OCI-LY1 (cell line): ENCODE measurements around the gene ATP1A3.

Experiments
- H2AFZ ChIP-seq: fragments of 200-600 bp; sonication (generic), shearing (Covaris generic); 2 replicates; pipeline ENCODE4 v1.6.0; 2014; ENCODE audit warnings: antibody characterized with exemption, mild to moderate bottlenecking, low read length
- H3F3A ChIP-seq: fragments of 200-600 bp; sonication (generic), shearing (Covaris generic); 2 replicates; pipeline ENCODE4 v1.6.0; 2014; ENCODE audit warnings: mild to moderate bottlenecking, antibody characterized with exemption, low read length, moderate library complexity; ENCODE audit not compliant: insufficient read depth
- H3K27ac ChIP-seq: fragments of 200-600 bp; sonication (generic); 2 replicates; pipeline ENCODE4 v1.5.1; 2014; ENCODE audit warnings: low read length, mixed run types, mild to moderate bottlenecking, low read depth; ENCODE audit not compliant: poor library complexity, severe bottlenecking
- H3K27me3 ChIP-seq: fragments of 200-600 bp; sonication (generic); 2 replicates; pipeline ENCODE4 v1.6.0; 2014; ENCODE audit warnings: antibody characterized with exemption, mild to moderate bottlenecking, low read length, moderate library complexity; ENCODE audit not compliant: insufficient read depth
- H3K36me3 ChIP-seq: fragments of 200-600 bp; sonication (generic); 2 replicates; pipeline ENCODE4 v1.6.1; 2014; ENCODE audit warnings: mild to moderate bottlenecking, antibody characterized with exemption, low read length, moderate library complexity, mixed read lengths; ENCODE audit not compliant: insufficient read depth
- H3K4me1 ChIP-seq: fragments of 200-600 bp; sonication (generic); 2 replicates; pipeline ENCODE4 v1.5.1; 2014; ENCODE audit warnings: mild to moderate bottlenecking, low read length, moderate library complexity; ENCODE audit not compliant: insufficient read depth, severe bottlenecking
- H3K4me2 ChIP-seq: fragments of 200-600 bp; sonication (generic), shearing (Covaris generic); 2 replicates; pipeline ENCODE4 v1.6.1; 2014; ENCODE audit warnings: low read length
- H3K4me3 ChIP-seq: fragments of 200-600 bp; sonication (generic); 2 replicates; pipeline ENCODE4 v1.5.1; 2014; ENCODE audit warnings: low read length, low read depth, mild to moderate bottlenecking, mixed read lengths; ENCODE audit not compliant: poor library complexity, severe bottlenecking
- H3K79me2 ChIP-seq: fragments of 200-600 bp; shearing (Covaris generic); 2 replicates; pipeline ENCODE4 v1.6.1; 2016; ENCODE audit warnings: mixed run types, low read length, mixed read lengths; ENCODE audit not compliant: insufficient read depth
- H3K9ac ChIP-seq: fragments of 200-600 bp; sonication (generic), shearing (Covaris generic); 2 replicates; pipeline ENCODE4 v1.6.1; 2014; ENCODE audit warnings: mild to moderate bottlenecking, low read length, mixed read lengths
- H3K9me2 ChIP-seq: fragments of 200-600 bp; sonication (generic), shearing (Covaris generic); 2 replicates; pipeline ENCODE4 v1.6.1; 2014; ENCODE audit warnings: low read depth, mild to moderate bottlenecking, low read length, mixed read lengths
- H3K9me3 ChIP-seq: fragments of 200-600 bp; shearing (Covaris generic); 2 replicates; pipeline ENCODE4 v1.6.1; 2014; ENCODE audit warnings: low read length, mixed read lengths
- H4K20me1 ChIP-seq: fragments of 200-600 bp; sonication (generic), shearing (Covaris generic); 2 replicates; pipeline ENCODE4 v1.6.0; 2016; ENCODE audit warnings: mild to moderate bottlenecking, low read length; ENCODE audit not compliant: insufficient read depth
- CTCF ChIP-seq: fragments of 200-600 bp; sonication (generic), shearing (Covaris generic); IDR thresholded peaks from 2 replicates; pipeline ENCODE4 v1.5.1; 2017; ENCODE audit warnings: mild to moderate bottlenecking, antibody characterized with exemption, low read length, moderate library complexity, mixed read lengths
- EZH2 ChIP-seq: fragments of 200-600 bp; sonication (generic), shearing (Covaris generic); IDR thresholded peaks from 2 replicates; pipeline ENCODE4 v1.8.0; 2017; ENCODE audit warnings: borderline replicate concordance, mixed run types, mild to moderate bottlenecking, antibody characterized with exemption, low read length, moderate library complexity, mixed read lengths

Gene ATP1A3

GRCh38 chr19:41928221-41928683 is 65.8 kb downstream of the ATP1A3 start, which contains the start of gene ERFL:
Gene ERFL (minus strand): TSS chr19:41928449. CDS start chr19:41912919, 15,530 bp downstream.
- Histone ChIP-seq H3K79me2 (no peaks in the 10 kb centered on the region), H3F3A (no peaks in the 10 kb centered on the region), H2AFZ (no peak within 1 kb of the TSS), H3K27ac (peak within 1 kb of the TSS; percentile 33), H3K9me3 (no peaks in the 10 kb centered on the region), H3K9ac (peak within 1 kb of the TSS; percentile 69), H3K4me2 (peak within 1 kb of the TSS; percentile 98), H3K4me1 (peaks cover 26% of the 10 kb centered on the region), H3K4me3 (peak within 1 kb of the TSS; percentile 72), H3K9me2 (no peaks in the 10 kb centered on the region), H4K20me1 (no peaks in the 10 kb centered on the region), H3K36me3 (no peaks in the 10 kb centered on the region), H3K27me3 (peaks cover 8% of the 10 kb centered on the region; the same call in 1 of the 2 replicates)
- TF ChIP-seq EZH2 (no peak), CTCF (no peak)

- H3F3A ChIP-seq, result no peaks in the 10 kb centered on the region
- H3K27ac ChIP-seq, result no peak overlapping the region
- H3K27me3 ChIP-seq, result peaks cover 8% of the 10 kb centered on the region; the same call in 1 of the 2 replicates
- H3K4me1 ChIP-seq, result peaks cover 26% of the 10 kb centered on the region
- H3K9me2 ChIP-seq, result no peaks in the 10 kb centered on the region
- TF ChIP-seq EZH2 (no peak), CTCF (no peak)
- H3K36me3 ChIP-seq, result no peaks in the 10 kb centered on the region
- peak overlapping the region; percentile 69 for H3K9ac ChIP-seq
- H3K4me2 ChIP-seq, result peak overlapping the region; percentile 98
- peak overlapping the region; percentile 72 for H3K4me3 ChIP-seq
- H4K20me1 ChIP-seq, result no peaks in the 10 kb centered on the region
- H2AFZ ChIP-seq, result no peak overlapping the region
- H3K9me3 ChIP-seq, result no peaks in the 10 kb centered on the region
- H3K79me2 ChIP-seq, result no peaks in the 10 kb centered on the region
Observed at GRCh38 chr19:41927497-41928192, 66.4 kb downstream of the ATP1A3 start.

GRCh38 chr19:41926763-41927496 is 67.1 kb downstream of the ATP1A3 start:
- Histone ChIP-seq H3K27ac (no peak overlapping the region), H2AFZ (no peak overlapping the region), H3K4me3 (no peak overlapping the region), H3K79me2 (no peaks in the 10 kb centered on the region), H3F3A (no peaks in the 10 kb centered on the region), H3K4me1 (peaks cover 26% of the 10 kb centered on the region), H3K27me3 (peaks cover 4% of the 10 kb centered on the region; the same call in 1 of the 2 replicates), H3K4me2 (peak overlapping the region; percentile 98; the same call in 1 of the 2 replicates), H4K20me1 (no peaks in the 10 kb centered on the region), H3K9ac (no peak overlapping the region), H3K36me3 (no peaks in the 10 kb centered on the region), H3K9me2 (no peaks in the 10 kb centered on the region), H3K9me3 (no peaks in the 10 kb centered on the region)
- TF ChIP-seq CTCF (no peak), EZH2 (no peak)
